B cell (primary cell): ENCODE measurements around the gene RAB5A.

Experiments used
- EZH2 ChIP-seq: IDR thresholded peaks from 2 replicates; pipeline ENCODE4 v1.6.1; 2012; ENCODE audit warnings: borderline replicate concordance, low read depth, mild to moderate bottlenecking, moderate library complexity, low read length; ENCODE audit not compliant: insufficient read depth, poor library complexity, severe bottlenecking
- TF ChIP-seq, protein P1 (sequence below): fragments of 200-600 bp; IDR thresholded peaks from one replicate; pipeline ENCODE4 v1.8.0; 2022; ENCODE audit warnings: antibody characterized with exemption, mild to moderate bottlenecking

DNA sequence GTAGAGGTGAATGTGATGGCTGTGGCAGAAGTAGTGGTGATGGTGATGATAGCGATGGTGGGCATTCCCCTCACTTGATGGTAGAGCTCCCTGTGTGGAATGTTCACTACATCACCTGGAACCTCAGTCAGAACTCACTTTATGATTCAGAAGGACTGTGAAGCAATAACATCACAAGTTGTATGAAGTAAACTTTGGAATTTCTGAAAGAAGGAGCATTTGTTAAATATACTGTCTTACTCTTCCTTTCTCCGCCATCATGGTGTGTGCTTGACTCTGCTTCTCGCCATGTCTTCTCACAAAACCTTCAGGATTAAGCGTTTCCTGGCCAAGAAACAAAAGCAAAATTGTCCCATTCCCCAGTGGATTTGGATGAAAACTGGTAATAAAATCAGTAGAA is 65.3 kb downstream of the RAB5A start, which contains the start of gene PP2D1:
- TF ChIP-seq, protein P1, sequence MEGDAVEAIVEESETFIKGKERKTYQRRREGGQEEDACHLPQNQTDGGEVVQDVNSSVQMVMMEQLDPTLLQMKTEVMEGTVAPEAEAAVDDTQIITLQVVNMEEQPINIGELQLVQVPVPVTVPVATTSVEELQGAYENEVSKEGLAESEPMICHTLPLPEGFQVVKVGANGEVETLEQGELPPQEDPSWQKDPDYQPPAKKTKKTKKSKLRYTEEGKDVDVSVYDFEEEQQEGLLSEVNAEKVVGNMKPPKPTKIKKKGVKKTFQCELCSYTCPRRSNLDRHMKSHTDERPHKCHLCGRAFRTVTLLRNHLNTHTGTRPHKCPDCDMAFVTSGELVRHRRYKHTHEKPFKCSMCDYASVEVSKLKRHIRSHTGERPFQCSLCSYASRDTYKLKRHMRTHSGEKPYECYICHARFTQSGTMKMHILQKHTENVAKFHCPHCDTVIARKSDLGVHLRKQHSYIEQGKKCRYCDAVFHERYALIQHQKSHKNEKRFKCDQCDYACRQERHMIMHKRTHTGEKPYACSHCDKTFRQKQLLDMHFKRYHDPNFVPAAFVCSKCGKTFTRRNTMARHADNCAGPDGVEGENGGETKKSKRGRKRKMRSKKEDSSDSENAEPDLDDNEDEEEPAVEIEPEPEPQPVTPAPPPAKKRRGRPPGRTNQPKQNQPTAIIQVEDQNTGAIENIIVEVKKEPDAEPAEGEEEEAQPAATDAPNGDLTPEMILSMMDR, result no peak
- no peak for TF ChIP-seq EZH2
